Keratinocyte (primary cell): ENCODE data around the gene TECTB.

Source experiments
- EZH2 ChIP-seq: IDR thresholded peaks from one replicate; pipeline ENCODE4 v1.6.1; 2012; ENCODE audit warnings: inconsistent platforms, mild to moderate bottlenecking, low read length, moderate library complexity
- TF ChIP-seq, protein P1 (sequence below), 3 experiments: IDR thresholded peaks in 1 of 3; conservative IDR thresholded peaks in 1 of 3; optimal IDR thresholded peaks in 1 of 3; 2 replicates in 2 of 3; 3 replicates in 1 of 3; pipeline versions ENCODE3 to v1.5.1; 2011; ENCODE audit warnings: low read length in 3 of 3, mild to moderate bottlenecking in 3 of 3, moderate library complexity in 2 of 3, control low read depth in 1 of 3, inconsistent platforms in 1 of 3; ENCODE audit not compliant: insufficient read depth in 2 of 3; ENCODE audit errors: extremely low read depth in 1 of 3

DNA sequence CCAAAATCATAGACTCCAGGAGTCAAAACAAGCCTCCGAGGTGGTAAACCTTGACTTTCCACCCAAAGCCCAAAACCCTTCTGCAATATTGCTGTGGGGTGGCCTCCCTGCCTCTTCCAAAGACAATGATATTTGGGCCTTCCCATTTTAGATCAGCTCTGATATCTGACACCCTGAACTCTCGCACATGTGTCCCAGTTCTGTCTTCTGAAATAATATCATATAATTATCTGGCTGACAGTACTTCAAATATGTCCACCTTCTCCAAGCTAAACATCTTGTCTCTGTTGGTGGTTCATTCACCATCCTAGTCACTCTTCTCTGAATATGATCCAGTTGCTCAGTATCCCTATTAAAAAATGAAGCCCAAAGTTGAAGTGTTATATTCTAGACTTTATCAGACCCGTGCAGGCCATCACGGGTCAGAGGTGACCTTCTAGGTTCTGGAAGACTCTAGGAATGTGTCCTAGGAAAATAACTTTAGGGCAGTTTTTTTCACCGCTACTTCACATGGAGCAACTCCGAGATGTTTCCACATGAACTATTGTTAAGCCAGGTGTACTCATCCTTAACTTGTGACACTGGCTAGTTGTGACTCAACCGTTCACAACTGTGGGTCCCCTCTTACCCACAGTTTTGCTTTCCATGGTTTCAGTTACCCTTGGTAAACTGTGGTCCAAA is 6.3 kb downstream of the TECTB start:
- TF ChIP-seq, protein P1, sequence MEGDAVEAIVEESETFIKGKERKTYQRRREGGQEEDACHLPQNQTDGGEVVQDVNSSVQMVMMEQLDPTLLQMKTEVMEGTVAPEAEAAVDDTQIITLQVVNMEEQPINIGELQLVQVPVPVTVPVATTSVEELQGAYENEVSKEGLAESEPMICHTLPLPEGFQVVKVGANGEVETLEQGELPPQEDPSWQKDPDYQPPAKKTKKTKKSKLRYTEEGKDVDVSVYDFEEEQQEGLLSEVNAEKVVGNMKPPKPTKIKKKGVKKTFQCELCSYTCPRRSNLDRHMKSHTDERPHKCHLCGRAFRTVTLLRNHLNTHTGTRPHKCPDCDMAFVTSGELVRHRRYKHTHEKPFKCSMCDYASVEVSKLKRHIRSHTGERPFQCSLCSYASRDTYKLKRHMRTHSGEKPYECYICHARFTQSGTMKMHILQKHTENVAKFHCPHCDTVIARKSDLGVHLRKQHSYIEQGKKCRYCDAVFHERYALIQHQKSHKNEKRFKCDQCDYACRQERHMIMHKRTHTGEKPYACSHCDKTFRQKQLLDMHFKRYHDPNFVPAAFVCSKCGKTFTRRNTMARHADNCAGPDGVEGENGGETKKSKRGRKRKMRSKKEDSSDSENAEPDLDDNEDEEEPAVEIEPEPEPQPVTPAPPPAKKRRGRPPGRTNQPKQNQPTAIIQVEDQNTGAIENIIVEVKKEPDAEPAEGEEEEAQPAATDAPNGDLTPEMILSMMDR (optimal IDR thresholded peaks at IDR 0.05 in 1 of 3, IDR thresholded peaks at IDR 0.05 in 1 of 3, conservative IDR thresholded peaks at IDR 0.05 in 1 of 3; ENCODE audit: extremely low read depth in 1 of 3, insufficient read depth in 2 of 3, low read length in 3 of 3), result no peak
- TF ChIP-seq EZH2, result no peak
